ENCODE measurements around the gene MPP1.
"Not testable (repeated sequence)": the region's sequence is repeated elsewhere in the genome, so short reads cannot be mapped to it uniquely, and the experiment has no call there.

The MPP1 gene

DNA sequence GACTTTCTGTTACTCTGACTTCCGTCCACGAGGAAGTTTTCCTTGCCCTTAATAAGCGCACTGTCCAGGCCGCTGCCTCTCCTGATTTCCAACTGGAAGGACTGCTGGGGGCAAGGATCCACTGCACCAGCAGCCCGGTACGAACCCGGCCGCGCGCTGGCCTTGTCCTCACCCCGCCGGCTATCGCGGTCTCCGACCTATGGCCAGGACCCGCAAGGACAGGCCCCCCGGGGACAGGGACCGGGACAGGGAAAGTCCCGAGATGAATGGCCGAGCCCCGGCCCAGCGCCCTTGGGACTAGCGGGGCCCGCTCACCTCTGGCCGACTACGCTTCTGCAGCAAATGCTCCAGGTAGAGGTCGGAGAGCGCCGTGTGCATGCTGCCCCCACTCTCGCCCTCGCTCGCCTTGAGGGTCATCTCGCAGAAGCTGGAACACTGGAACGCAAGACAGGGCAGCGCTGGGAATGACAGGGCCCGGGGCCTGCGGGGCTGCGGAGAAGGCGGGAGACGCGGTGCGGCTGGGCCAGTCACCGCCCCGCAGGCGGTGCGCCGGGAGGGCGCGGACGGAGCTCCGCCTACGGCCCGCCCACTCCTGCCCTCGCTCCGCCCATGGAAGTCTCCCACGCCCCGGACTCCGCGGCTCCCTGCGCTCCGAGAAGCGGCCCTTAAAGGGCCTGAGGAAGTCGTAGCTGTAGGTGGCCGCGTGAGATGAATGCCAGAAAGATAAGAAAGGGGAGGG is at the start of gene MPP1:
Gene MPP1, minus strand, starts transcription at position 529 of the 739 bp plus-strand sequence. Its CDS starts 112 bp downstream, at position 417.
- DNase-seq (ENCODE audit: low spot score), result peak; percentile 74

DNA sequence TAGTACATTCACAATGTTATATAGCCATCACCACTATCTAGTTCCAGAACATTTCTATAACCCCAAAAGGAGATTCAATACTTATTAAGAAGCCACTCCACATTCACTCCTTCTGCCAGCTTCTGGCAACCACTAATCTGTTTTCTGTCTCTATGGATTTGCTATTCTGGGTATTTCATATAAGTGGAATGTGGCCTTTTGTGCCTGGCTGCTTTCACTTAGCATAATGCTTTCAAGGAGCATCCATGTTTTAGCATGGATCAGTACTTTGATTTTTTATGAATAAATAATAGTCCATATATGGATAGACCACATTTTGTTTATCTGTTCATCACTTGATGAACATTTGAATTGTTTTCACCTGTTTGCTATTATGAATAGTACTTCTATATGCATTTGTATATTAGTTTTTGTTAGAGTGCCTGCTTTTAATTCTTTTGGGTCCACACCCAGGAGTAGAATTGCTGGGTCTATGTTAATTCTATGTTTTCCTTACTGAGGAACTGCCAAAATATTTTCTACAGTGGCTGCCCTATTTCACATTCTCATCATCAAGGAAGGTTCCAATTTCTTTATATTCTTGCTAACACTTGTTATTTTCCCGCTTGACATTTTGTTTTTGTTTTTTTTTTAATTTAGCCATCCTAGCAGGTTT is 45.8 kb upstream of the MPP1 start:
- no peak for DNase-seq (ENCODE audit: low spot score)

DNA sequence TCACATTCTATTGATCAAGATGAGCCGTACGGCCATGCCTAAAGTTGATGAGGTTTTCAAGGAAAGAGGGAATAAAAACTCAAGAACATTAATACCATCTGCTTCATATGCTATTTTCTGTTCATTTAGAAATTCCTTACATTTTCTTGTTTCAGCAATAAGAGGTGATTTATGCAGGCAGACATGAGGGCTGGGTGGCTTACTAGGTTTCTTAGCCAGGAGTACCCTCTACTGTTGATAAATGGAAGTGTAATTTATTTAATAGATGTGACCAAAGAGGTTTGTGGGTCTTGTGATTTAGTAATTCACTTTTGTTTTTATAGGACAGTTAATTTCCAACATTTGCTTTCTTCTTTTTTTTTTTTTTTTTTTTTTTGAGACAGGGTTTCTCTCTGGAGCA is 35.6 kb upstream of the MPP1 start:
- DNase-seq (ENCODE audit: low spot score), result peak; percentile 66

DNA sequence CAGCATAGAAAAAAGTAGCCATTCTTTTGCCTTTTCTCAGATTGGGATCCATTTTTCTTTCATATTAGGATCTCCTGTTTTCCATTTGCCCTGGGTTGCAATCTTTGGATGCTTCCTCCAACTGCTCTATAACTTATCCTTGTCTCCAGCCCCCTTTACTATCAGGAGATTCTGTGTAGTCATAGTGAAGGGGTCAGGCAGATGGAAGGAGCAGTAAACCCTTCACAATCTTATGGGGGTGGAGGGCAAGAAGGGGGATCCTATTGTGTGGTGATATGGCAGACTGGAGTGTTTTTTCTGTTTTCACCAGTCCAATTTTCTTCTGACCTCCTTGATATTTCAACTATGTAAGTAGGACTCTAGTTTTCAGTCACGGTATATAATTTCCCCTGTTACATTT is 30.9 kb upstream of the MPP1 start:
- no peak for DNase-seq (ENCODE audit: low spot score)

DNA sequence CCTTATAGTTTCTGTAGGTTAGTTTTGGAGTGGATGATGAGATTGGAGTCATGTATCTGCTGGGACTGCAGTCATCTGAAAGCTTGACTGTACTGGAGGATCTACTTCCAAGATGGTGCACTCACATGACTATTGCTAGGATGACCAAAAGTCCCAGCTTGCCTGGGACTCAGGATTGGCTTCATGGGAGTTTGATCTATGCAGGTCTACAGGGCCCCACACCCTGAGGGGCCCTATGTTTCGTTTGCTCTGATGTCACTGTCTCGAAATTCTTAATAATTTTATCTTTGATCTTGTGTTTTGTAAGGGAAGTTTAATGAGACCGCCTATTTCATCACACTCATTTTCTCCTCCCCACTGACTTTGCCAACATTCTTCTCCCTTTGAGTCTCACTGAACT is 29.3 kb upstream of the MPP1 start, which contains the start of gene SMIM9:
Gene SMIM9, minus strand, starts transcription at position 101 of the 400 bp plus-strand sequence. CDS start 3,806 bp downstream, outside the sequence.
- no peak for DNase-seq (ENCODE audit: low spot score)

DNA sequence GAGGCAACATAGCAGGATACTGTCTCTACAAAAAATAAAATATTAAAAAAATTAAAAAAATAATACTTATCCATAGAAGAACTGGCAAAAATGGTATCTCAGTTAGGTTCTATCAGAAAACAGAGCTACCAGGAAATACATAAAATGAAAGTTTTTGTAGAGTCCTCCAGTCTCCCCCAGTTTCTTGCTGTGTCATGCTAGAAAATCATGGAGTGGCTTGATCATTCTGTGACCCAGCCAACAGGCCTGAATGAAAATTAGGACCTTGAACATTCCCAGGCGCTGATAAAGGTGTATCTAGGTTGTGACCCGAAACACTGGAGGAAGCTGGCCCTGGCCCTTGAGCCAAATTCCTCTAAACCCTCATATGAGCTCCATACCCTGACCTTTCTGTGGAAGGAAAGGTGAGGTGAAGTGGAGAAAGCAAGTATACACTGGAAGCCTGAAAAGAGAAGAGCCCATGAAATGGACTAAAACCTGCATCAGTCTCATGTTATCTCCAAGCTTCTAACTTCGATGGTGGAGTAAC is 28.5 kb upstream of the MPP1 start:
- no peak for DNase-seq (ENCODE audit: low spot score)

DNA sequence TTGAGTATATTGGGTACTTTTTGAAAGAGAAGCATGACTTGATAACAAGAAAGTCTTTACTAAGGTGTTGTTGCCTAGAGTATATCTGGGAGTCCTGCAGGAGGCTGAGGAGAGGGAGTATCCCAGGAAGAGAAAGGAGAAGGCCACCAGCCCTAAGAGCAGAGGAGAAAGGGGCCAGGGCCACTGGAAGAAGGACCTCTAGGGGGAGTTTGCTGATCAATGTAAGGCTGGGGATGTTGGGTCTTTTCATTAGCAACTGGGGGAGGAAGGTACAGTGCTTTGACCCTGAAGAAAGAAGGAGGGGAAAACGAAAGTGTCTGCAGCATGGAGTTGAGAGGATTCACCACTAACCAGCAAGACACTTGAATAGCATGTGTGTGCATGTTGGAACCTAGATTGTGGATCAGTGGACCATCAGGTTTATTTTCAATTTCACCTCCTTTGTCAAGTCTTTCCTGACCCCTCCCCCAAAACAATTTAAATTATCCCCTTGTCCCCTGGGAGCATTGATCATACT is 24.7 kb upstream of the MPP1 start:
- no peak for DNase-seq (ENCODE audit: low spot score)

DNA sequence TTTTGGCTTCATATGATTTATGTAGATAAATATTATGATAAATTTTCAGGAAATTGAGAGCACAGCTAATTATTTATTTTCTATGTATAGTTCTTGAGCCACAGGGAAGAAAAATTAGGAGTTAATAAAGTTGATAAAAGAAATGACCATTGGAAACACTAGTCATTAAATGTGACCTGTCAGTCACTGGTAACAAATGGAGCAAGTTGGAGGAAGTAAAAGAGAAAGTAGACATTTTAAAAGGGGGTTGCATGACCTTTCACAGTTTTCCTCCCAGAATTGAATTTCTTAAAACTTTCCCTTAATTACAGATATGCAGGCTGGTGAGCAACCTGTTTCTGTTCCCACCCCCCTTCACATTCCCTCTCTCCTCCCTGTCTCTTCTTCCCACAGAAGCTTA is 23.8 kb upstream of the MPP1 start:
- no peak for DNase-seq (ENCODE audit: low spot score)

DNA sequence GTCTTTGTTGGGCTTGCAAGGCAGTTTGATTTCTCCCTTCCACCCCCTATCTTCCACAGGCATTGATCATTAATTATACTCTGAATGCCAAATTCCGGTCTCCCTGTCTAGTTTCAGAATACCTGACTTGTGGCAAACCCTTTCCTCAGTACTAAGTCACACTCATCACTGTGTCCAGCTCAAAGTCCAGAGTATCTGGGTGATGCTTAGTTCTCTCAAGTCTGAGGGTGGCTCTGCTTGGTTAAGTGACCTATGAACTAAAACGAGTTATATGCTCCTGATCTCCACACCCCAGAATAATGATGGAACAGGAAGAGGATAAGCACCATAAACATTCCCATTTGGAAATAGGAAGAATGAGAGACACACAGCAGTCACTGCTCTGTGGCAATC is 22.7 kb upstream of the MPP1 start:
- DNase-seq (ENCODE audit: low spot score), result no peak

DNA sequence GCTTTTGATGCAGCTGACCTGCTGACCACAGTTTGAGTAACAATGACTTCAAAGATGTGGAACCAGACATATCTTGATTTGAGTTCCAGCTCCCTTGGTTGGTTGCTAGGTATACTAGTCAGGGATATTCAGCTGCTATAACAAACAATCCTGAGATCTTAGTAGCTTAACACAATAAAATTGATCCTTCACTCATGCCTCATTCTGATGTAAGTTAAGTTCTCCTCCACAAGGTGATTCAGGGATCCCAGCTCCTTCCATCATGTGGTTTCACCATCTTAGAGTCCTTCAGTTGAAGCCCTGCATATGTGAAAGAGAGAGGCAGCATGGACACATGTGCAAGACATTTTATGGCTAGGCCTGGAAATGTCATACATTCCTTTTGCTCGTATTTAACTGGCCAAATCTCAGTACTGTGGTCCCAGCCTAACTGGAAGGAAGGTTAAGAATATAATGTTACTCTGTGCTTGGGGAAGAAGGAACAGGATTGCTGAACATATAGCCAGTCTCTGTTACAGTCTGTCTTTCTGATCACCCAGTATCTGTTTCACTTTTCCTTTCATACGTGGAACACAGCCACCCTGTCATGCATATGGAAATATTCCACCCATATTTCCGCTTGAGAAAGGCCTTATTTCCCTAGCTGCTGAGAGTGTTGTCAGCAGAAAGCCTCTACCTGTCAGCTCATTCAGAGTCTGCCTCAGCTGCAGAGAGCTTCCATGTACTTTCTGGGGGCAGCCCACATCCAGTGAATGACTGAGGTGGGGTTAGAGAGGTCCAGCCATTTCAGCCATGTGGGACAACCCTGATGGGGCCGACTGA is 22.1 kb upstream of the MPP1 start:
- peak; percentile 57 for DNase-seq (ENCODE audit: low spot score)

DNA sequence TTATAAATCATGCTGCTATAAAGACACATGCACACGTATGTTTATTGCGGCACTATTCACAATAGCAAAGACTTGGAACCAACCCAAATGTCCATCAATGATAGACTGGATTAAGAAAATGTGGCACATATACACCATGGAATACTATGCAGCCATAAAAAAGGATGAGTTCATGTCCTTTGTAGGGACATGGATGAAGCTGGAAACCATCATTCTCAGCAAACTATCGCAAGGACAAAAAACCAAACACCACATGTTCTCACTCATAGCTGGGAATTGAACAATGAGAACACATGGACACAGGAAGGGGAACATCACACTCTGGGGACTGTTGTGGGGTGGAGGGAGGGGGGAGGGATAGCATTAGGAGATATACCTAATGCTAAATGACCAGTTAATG is 20.3 kb upstream of the MPP1 start:
- DNase-seq (ENCODE audit: low spot score), result not testable (repeated sequence)

DNA sequence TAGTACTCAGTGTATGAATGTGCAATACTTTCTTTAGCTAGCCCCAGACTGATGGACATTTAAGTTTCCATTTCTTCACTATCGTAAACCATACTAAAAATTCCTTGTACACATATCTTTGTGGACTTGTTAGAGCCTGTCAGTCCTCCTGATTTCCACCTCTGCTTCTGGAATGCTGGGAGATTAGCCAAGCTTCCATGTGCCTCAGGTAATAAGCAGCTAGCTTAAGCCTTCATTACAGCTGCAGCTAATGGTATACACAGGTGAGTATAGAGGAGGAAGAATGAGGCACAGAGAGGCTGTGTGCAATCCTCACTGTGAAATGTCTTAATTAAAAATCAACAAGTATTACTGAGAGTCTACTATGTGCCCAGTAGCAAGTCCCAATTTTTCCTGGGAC is 19.4 kb upstream of the MPP1 start:
- DNase-seq (ENCODE audit: low spot score), result no peak

DNA sequence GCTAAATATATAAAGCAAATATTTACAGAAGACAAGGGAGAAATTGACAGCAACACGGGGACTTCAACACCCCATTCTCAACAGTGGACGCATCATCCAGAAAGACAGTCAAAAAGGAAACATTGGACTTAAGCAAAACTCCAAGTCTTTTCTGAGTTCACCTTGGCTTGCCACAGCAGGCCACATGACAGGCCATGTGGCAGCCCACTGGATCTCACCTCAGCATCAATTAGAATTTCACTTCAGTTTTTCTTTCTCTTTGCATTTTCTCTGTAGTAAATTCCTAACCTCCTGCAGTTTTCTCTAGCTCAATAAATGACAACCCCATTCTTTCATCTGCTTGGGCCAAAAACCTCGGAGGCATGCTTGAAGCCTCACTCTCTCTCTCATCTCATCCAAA is 16.7 kb upstream of the MPP1 start:
- no peak for DNase-seq (ENCODE audit: low spot score)

DNA sequence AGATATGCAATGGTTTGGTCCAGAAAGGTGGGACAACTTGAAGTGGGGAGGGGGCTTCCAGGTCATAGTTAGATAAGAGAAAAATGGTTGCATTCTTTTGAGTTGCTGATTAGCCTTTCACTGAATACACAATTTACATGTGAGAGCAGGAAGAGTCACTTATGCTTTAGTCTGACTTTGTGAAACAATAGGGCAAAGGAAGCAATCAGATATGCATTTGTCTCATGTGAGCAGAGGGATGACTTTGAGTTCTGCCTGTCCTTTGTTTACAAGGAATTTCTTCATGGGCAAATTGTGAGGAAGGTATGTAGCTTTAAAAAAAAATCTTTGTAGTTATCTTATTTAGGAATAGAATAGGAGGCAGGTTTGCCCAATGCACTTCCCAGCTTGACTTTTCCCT is 16.2 kb upstream of the MPP1 start:
- DNase-seq (ENCODE audit: low spot score), result no peak

DNA sequence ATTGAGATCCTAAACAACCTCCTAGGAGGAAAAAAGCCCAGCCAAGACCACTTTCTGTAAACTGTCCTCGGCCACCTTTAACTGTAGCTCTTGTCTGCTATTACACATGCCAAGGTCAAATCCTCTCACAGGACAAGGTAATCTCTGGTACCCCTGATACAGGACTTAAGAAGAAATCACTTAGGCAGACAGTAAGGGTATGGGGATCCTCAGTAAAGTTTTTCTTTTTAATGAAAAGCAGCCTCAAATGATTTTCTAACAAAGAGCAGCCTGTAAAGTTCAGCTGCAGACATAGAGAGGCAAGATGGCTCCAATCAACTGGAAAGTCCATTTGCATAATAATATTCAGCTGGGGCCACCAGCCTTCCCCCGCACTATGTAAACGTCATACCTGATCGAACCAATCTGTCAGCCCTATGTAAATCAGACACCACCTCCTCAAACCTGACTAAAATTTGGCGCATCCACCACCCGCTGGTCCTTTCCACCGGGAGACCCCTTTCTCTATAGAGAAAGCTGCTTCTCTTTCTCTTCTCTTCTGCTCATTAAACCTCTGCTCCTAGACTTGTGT is 14.6 kb upstream of the MPP1 start:
- DNase-seq (ENCODE audit: low spot score), result peak; percentile 76

DNA sequence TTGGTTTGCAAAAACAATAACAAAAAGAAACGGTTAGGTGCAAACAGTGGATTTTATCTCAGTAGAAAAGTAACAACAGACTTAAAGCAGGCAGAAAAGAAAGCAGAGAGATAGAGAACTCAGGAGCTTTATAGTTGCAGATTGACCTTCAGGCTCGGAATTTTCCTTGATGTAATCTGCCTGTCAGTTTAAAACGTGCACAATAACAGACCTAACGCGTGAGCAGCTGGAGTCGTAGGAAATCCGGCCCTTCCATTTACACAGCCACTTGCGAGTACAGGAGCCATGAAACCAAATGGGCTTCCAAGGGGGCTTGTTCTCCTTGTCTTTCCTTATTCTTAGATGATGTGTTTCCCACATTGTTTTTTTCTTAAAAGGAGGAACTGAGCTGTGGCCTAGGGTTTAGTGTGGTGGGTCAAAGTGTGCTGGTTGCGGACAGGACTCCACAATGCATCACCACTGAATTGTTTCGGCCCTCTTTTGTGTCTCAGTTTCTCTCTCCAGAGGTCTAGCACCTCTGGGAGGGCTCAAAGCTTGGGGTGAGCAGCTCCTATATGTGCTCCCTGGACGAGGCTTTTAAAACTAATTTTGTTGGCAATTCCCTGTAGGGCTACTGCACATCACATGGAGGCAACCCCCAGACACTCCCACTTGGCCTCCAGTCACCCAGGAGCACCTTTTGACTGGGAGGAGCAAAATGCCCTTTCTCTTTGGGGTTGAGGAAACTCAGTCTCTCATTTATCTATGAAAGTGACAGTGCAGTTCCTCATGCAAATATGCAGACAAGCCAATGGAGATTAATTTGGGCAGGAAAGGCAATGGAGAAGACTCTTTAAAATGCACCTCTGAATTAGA is 13.9 kb upstream of the MPP1 start:
- peak; percentile 51 for DNase-seq (ENCODE audit: low spot score)

DNA sequence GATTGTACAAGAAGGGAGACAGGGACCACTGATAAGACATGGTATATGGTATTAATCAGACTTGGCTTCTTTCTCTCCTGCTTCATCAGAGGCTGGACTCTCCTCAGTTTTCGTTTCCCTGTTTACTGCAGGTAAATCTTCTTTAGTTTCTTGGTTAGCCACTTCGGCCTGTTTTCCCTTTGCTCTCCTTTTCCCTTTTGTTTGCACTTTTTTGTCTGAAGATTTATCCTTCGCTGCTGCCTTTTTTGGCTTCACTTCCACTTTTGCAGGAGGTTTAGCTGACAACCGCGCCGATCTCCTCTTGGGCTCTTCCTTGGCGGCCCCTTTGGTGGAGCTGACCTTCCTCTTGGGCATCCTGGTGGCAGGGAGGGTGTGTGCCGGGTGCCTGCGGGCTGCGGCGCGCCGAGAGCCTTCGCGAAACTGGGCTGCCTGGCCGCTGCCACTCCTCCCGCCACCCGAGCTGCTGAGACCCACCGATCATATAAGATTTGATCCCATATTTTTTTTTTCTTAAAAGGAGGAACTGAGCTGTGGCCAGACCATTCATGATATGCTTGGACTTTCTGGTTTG is 11.8 kb upstream of the MPP1 start:
- not testable (repeated sequence) for DNase-seq (ENCODE audit: low spot score)

DNA sequence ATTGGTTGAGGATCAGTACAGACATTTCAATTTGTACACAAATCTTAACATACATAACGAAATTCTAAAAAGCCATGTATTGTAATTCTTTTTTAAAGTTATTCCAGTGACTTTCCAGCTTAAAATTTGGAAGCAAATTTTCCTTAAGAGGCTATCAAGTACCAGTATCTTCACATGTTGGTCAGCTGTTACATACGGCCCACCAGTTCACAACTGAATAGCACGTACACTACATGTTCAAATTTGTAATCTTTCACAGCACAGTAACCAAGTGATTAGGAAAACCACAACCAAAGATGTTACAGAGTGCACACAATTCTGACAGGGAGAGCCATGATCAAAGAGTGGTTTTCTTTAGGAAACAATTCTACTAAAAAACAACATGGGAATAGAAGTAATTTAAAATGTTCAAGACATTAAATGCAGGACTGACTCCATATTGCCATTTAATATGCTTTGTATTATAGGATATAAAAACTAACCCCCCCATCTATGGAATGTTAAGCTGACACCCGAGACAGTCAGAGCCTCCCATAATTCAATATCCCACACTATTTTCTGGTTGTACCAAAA is 11.1 kb upstream of the MPP1 start:
- DNase-seq (ENCODE audit: low spot score), result not testable (repeated sequence)

DNA sequence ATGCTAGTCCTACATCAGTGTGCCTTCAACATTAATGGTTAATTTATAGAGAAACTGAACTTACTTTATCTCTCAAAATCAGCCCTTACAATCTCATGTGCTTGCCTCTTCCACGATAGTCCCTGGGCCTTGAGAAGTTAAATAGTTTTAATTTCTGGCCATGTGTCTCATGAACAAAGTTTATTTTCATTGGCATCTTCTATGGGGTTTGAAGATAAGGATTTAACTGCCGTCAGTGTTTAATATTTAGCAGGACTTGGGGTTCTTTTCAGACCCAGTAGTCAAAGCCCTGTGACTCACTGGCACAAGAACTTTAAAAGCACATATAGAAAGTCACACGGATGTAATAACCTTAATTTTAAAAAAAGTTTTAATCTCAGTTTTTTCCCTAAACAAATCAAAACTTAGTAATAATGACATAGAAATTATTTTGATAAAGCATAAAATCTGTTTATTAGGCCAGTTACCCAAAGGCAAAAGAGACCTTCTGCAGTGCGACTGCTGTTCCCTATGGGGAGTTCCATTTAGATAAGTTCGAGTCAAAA is 10.1 kb upstream of the MPP1 start:
- no peak for DNase-seq (ENCODE audit: low spot score)

DNA sequence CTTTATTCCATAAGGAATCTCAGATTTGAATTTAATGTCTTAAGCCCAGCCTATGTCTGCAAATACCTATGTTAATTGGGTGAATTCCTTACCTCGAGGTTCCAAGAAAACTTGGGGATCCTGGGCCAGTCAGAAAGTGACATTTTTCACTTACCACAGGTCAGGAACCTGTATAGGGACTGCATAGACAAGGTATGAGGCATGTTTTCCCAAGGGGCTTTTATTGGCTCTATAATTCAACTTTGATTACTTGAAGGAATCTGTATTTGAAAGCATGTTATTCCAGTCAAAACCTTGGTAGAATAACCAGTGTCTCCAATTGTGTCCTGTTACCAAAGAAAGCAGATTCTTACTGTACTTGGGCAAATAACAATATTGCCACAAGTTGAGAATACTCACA is 8.5 kb upstream of the MPP1 start:
- DNase-seq (ENCODE audit: low spot score), result no peak
